KMS-11 (cell line): Measurements from ENCODE around the gene CTSZ.

Experiments
- H2AFZ ChIP-seq: fragments of 200-600 bp; sonication (generic); 2 replicates; pipeline ENCODE4 v1.6.1; 2016; ENCODE audit warnings: antibody characterized with exemption, mixed run types, low read depth
- H3K27ac ChIP-seq: fragments of 200-600 bp; sonication (generic); 2 replicates; pipeline ENCODE4 v1.6.1; 2016; ENCODE audit warnings: mild to moderate bottlenecking, mixed run types
- H3K27me3 ChIP-seq: fragments of 200-600 bp; sonication (generic); 2 replicates; pipeline ENCODE4 v1.6.1; 2017; ENCODE audit warnings: mild to moderate bottlenecking, low read depth, mixed run types, moderate library complexity; ENCODE audit not compliant: insufficient read depth
- H3K36me3 ChIP-seq: fragments of 200-600 bp; sonication (generic); 2 replicates; pipeline ENCODE4 v1.6.1; 2017; ENCODE audit warnings: mild to moderate bottlenecking, mixed run types; ENCODE audit not compliant: insufficient read depth
- H3K4me1 ChIP-seq: fragments of 200-600 bp; sonication (generic); 2 replicates; pipeline ENCODE4 v1.6.1; 2016; ENCODE audit warnings: mild to moderate bottlenecking, low read depth, mixed run types; ENCODE audit not compliant: poor library complexity, severe bottlenecking
- H3K4me2 ChIP-seq: fragments of 200-600 bp; sonication (generic); 2 replicates; pipeline ENCODE4 v1.7.0; 2016; ENCODE audit warnings: mild to moderate bottlenecking, mixed run types
- H3K4me3 ChIP-seq: fragments of 200-600 bp; sonication (generic); IDR thresholded peaks from 2 replicates; pipeline ENCODE4 v1.6.1; 2017; ENCODE audit warnings: low read depth, low read length, mixed read lengths; ENCODE audit not compliant: insufficient read depth
- H3K79me2 ChIP-seq: fragments of 200-600 bp; sonication (generic); 2 replicates; pipeline ENCODE4 v1.6.1; 2016; ENCODE audit warnings: low read depth, mixed run types; ENCODE audit not compliant: insufficient read depth
- H3K9ac ChIP-seq: fragments of 200-600 bp; sonication (generic); 2 replicates; pipeline ENCODE4 v1.6.1; 2016; ENCODE audit warnings: mild to moderate bottlenecking, mixed run types
- H4K20me1 ChIP-seq: fragments of 200-600 bp; sonication (generic); 2 replicates; pipeline ENCODE4 v1.6.1; 2016; ENCODE audit warnings: mild to moderate bottlenecking, mixed run types; ENCODE audit not compliant: insufficient read depth
- TF ChIP-seq, protein P1 (sequence below): fragments of 200-600 bp; sonication (generic); conservative IDR thresholded peaks from 2 replicates; pipeline ENCODE4 v1.6.1; 2017; ENCODE audit warnings: low read depth, mild to moderate bottlenecking, antibody characterized with exemption, low read length, moderate library complexity, mixed read lengths

CTSZ gene

DNA sequence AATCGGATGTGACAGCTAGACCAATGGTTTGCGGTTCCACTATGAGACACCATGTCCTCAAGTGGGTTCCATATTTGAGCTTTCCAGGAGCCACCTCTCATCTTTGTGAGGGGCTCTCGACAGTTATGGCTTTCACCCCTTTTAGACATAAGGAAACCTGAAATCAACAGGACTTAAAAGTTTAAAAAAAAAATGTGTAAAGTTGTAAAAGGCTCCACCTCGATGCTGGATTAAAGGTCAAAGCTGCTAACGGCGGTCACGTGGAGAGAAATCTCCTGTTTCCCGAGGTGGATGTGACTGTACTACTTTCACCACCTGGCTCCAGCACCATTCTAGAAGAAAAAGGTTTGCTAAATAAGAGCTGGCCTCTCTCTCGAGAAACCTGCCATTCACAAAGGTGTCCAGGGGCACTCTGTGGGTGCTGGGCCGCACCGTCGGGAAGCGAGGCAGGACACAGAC is 24.5 kb upstream of the CTSZ start:
- Histone ChIP-seq H3K4me3 (peak overlapping the region; percentile 12), H3K36me3 (peaks cover 29% of the 10 kb centered on the region; the same call in 1 of the 2 replicates), H4K20me1 (no peaks in the 10 kb centered on the region), H2AFZ (peak overlapping the region; percentile 52; the same call in 1 of the 2 replicates), H3K27me3 (no peaks in the 10 kb centered on the region), H3K79me2 (peaks cover 54% of the 10 kb centered on the region), H3K9ac (peak overlapping the region; percentile 85), H3K4me1 (peaks cover 59% of the 10 kb centered on the region), H3K4me2 (peak overlapping the region; percentile 95), H3K27ac (peak overlapping the region; percentile 69)
- TF ChIP-seq, protein P1, sequence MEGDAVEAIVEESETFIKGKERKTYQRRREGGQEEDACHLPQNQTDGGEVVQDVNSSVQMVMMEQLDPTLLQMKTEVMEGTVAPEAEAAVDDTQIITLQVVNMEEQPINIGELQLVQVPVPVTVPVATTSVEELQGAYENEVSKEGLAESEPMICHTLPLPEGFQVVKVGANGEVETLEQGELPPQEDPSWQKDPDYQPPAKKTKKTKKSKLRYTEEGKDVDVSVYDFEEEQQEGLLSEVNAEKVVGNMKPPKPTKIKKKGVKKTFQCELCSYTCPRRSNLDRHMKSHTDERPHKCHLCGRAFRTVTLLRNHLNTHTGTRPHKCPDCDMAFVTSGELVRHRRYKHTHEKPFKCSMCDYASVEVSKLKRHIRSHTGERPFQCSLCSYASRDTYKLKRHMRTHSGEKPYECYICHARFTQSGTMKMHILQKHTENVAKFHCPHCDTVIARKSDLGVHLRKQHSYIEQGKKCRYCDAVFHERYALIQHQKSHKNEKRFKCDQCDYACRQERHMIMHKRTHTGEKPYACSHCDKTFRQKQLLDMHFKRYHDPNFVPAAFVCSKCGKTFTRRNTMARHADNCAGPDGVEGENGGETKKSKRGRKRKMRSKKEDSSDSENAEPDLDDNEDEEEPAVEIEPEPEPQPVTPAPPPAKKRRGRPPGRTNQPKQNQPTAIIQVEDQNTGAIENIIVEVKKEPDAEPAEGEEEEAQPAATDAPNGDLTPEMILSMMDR, result no peak

GRCh38 chr20:59030911-59031563 is 24.0 kb upstream of the CTSZ start:
- Histone ChIP-seq H3K27me3 (no peaks in the 10 kb centered on the region), H3K4me1 (peaks cover 59% of the 10 kb centered on the region), H3K9ac (peak overlapping the region; percentile 85), H4K20me1 (no peaks in the 10 kb centered on the region), H3K79me2 (peaks cover 58% of the 10 kb centered on the region), H3K27ac (peak overlapping the region; percentile 69; the same call in 1 of the 2 replicates), H3K4me2 (peak overlapping the region; percentile 95), H3K4me3 (peak overlapping the region; percentile 12), H2AFZ (peak overlapping the region; percentile 52; the same call in 1 of the 2 replicates), H3K36me3 (peaks cover 24% of the 10 kb centered on the region; the same call in 1 of the 2 replicates)
- TF ChIP-seq, protein P1, result no peak

- Histone ChIP-seq H3K27me3 (no peaks in the 10 kb centered on the region), H3K79me2 (peaks cover 64% of the 10 kb centered on the region), H3K4me1 (peaks cover 51% of the 10 kb centered on the region), H3K9ac (no peak overlapping the region), H3K4me2 (peak overlapping the region; percentile 95; the same call in 1 of the 2 replicates), H3K27ac (no peak overlapping the region), H3K36me3 (peaks cover 17% of the 10 kb centered on the region; the same call in 1 of the 2 replicates), H3K4me3 (no peak overlapping the region), H2AFZ (no peak overlapping the region), H4K20me1 (no peaks in the 10 kb centered on the region)
- TF ChIP-seq, protein P1, result no peak
Observed at GRCh38 chr20:59028812-59029211, 21.8 kb upstream of the CTSZ start.

DNA sequence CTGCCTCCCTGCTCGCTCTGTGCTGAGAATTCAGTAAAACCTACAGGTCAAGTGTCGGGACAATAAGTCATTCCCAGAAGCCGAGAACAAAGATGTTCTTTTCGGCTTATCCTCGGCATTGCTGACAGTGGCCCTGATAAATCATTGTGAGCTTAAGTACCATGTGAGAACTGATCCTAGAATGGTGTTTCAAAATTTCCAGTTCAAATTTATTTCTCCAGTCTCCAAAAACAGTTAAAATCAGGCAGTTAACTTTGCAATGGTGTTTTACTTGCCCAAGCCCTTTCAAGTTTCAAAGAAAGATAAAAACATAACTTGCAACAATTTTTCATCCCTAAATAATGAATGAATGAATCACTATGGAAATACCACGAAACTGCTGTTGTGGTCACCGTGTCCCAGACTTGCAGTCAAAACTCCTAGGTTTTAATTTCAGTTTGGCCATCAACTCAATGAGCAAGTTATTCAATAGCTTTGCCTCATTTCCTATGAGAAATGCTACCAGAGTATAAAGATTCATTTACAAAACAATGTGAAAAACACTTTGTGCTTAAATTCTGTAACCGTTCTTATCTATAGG is 20.8 kb upstream of the CTSZ start:
- Histone ChIP-seq H3K27ac (no peak overlapping the region), H2AFZ (no peak overlapping the region), H3K4me1 (peaks cover 42% of the 10 kb centered on the region), H3K36me3 (peaks cover 17% of the 10 kb centered on the region; the same call in 1 of the 2 replicates), H3K4me2 (no peak overlapping the region), H3K27me3 (no peaks in the 10 kb centered on the region), H3K79me2 (peaks cover 64% of the 10 kb centered on the region), H4K20me1 (no peaks in the 10 kb centered on the region), H3K4me3 (no peak overlapping the region), H3K9ac (no peak overlapping the region)
- TF ChIP-seq, protein P1, result no peak
